ENCODE measurements around the gene BARX1. TPM values are rescaled to one million over a fixed set of nuclear protein-coding genes. Genes with fewer than 3 reads are reported as not detected.
A peak's percentile ranks its signal among the peaks of the same experiment; 100 is the strongest.

BARX1 gene
- total RNA-seq: under 1 TPM in 2 of 4 donors, not detected in 2; 0.28 to 0.67 TPM

GRCh38 chr9:93955111-93955980 is at the start of gene BARX1:
Gene BARX1 (minus strand): TSS chr9:93955355. CDS start chr9:93955146, 209 bp downstream.
- DNase-seq: no peak
- TF ChIP-seq POLR2A (IDR thresholded peaks at IDR 0.05) (no peak), CTCF (IDR thresholded peaks at IDR 0.05) (no peak)
- Histone ChIP-seq H3K36me3 (no peaks in the 10 kb centered on the region), H3K27me3 (peaks cover 69 to 80% of the 10 kb centered on the region in 2 donors), H3K9me3 (no peaks in the 10 kb centered on the region), H3K4me1 (peaks cover 0 to 25% of the 10 kb centered on the region in 2 donors), H3K27ac (no peak within 1 kb of the TSS), H3K4me3 (peak within 1 kb of the TSS in 1 of 2 donors; percentile 17)
- intact Hi-C loops (cut with DNase I; ENCODE audit: low total_unique reads): no loop called here

GRCh38 chr9:94002316-94003140 is 47.4 kb upstream of the BARX1 start:
- no peak overlapping the region for H3K4me3 ChIP-seq
- no peak overlapping the region for H3K27ac ChIP-seq
- DNase-seq: no peak
- H3K36me3 ChIP-seq: no peaks in the 10 kb centered on the region
- TF ChIP-seq CTCF (IDR thresholded peaks at IDR 0.05): peak in 2 of 4 experiments; percentile 8 to 11
- no peak for TF ChIP-seq POLR2A (IDR thresholded peaks at IDR 0.05)
- H3K27me3 ChIP-seq: no peaks in the 10 kb centered on the region
- H3K9me3 ChIP-seq: no peaks in the 10 kb centered on the region
- intact Hi-C loops (cut with DNase I; ENCODE audit: low total_unique reads): no loop called here
- H3K4me1 ChIP-seq: no peaks in the 10 kb centered on the region

- H3K36me3 ChIP-seq: no peaks in the 10 kb centered on the region
- H3K4me3 ChIP-seq: no peak overlapping the region
- H3K27ac ChIP-seq: no peak overlapping the region
- no peak for DNase-seq
- no peaks in the 10 kb centered on the region for H3K27me3 ChIP-seq
- H3K9me3 ChIP-seq: no peaks in the 10 kb centered on the region
- intact Hi-C loops (cut with DNase I; ENCODE audit: low total_unique reads): no loop called here
- H3K4me1 ChIP-seq: no peaks in the 10 kb centered on the region
- TF ChIP-seq CTCF (IDR thresholded peaks at IDR 0.05) (no peak), POLR2A (IDR thresholded peaks at IDR 0.05) (no peak)
Measured at GRCh38 chr9:93996863-93997262, 41.7 kb upstream of the BARX1 start.

- Histone ChIP-seq H3K27me3 (no peaks in the 10 kb centered on the region), H3K9me3 (no peaks in the 10 kb centered on the region), H3K4me1 (no peaks in the 10 kb centered on the region), H3K36me3 (no peaks in the 10 kb centered on the region), H3K27ac (no peak overlapping the region), H3K4me3 (no peak overlapping the region)
- no peak for DNase-seq
- intact Hi-C loops (cut with DNase I; ENCODE audit: low total_unique reads): no loop called here
- TF ChIP-seq POLR2A (IDR thresholded peaks at IDR 0.05) (no peak), CTCF (IDR thresholded peaks at IDR 0.05) (no peak)
Measured at GRCh38 chr9:93996367-93996766, 41.2 kb upstream of the BARX1 start.

GRCh38 chr9:93994545-93994944 is 39.4 kb upstream of the BARX1 start:
- Histone ChIP-seq H3K36me3 (no peaks in the 10 kb centered on the region), H3K4me3 (no peak overlapping the region), H3K27me3 (no peaks in the 10 kb centered on the region), H3K4me1 (no peaks in the 10 kb centered on the region), H3K9me3 (no peaks in the 10 kb centered on the region), H3K27ac (no peak overlapping the region)
- intact Hi-C loops (cut with DNase I; ENCODE audit: low total_unique reads): no loop called here
- TF ChIP-seq POLR2A (IDR thresholded peaks at IDR 0.05) (no peak), CTCF (IDR thresholded peaks at IDR 0.05) (no peak)
- no peak for DNase-seq
